Measurements from ENCODE around the gene GPR84.
A peak's percentile ranks its signal among the peaks of the same experiment; 100 is the strongest.

Gene GPR84

DNA sequence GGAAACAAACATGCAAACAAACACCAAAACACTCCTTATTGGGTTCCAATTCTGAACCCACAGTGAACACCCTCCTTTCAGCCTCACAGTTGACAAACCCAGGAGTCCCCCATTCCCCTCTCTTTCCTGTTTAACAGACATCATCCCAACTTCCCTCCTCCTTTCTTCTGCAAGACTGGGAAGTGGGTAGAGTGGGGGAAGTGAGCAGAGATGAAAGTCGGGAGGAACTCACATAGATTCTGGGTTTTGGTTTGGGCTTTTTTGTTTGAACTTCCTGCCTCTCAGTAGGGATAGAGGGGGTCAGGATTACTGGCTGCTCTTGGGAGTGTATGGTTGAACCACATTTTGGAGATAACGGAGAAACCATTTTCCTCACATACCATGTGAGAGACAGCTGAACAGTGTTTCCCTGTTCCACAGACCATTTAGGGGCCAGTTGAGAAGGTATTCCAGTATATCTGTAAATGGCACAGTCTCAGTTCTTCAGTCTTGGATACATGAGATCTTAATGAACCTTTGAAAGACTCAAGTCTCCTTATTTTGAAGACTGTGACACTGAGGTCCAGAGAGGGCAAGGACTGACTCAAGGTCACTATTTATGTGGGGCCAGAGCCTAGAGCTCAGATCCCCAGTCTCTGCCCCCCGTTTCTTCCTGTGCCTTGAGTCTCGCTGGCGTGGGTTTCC is 3.9 kb upstream of the GPR84 start:
- Histone ChIP-seq H3K36me3 (peaks cover 0 to 1% (median 0%) of the 10 kb centered on the region in 3 donors), H3K4me3 (peak overlapping the region in 1 of 2 donors; percentile 46), H3K4me1 (peaks cover 6 to 41% (median 30%) of the 10 kb centered on the region in 4 donors), H3K27me3 (no peaks in the 10 kb centered on the region), H3K27ac (peak overlapping the region in 1 of 2 donors; percentile 52), H3K9me3 (no peaks in the 10 kb centered on the region)
- intact Hi-C loops (cut with DNase I; ENCODE audit: low total_unique reads) = loop anchor here (10.0 kb wide), 2 partner anchors 143 to 393 kb away; partner anchors contain the start of genes HOTAIR and HOXC11
- DNase-seq = no peak
- TF ChIP-seq, protein P1, sequence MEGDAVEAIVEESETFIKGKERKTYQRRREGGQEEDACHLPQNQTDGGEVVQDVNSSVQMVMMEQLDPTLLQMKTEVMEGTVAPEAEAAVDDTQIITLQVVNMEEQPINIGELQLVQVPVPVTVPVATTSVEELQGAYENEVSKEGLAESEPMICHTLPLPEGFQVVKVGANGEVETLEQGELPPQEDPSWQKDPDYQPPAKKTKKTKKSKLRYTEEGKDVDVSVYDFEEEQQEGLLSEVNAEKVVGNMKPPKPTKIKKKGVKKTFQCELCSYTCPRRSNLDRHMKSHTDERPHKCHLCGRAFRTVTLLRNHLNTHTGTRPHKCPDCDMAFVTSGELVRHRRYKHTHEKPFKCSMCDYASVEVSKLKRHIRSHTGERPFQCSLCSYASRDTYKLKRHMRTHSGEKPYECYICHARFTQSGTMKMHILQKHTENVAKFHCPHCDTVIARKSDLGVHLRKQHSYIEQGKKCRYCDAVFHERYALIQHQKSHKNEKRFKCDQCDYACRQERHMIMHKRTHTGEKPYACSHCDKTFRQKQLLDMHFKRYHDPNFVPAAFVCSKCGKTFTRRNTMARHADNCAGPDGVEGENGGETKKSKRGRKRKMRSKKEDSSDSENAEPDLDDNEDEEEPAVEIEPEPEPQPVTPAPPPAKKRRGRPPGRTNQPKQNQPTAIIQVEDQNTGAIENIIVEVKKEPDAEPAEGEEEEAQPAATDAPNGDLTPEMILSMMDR (IDR thresholded peaks at IDR 0.05) = no peak

DNA sequence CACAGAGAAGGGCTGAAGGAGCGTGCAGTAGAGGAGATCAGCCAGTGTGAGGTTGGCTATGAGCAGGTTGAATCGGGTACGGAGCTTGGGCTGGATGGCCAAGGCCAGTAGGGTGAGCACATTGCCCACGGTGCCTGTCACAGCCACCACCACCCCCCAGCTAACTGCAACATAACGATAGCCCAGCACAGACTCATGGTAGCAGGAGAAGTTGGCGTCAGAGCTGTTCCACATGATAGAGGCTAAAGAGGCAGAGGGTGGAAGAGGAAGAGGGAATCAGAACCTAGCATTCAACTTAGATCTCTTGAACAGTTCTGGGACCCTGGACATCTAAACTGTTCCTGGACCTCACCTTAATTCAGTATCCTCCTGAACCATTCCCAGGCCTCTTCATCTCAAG is 668 bp downstream of the GPR84 start:
- no peaks in the 10 kb centered on the region for H3K9me3 ChIP-seq
- no peak overlapping the region for H3K27ac ChIP-seq
- intact Hi-C loops (cut with DNase I; ENCODE audit: low total_unique reads) = loop anchor here (2.0 to 10.0 kb wide), 3 partner anchors 67 to 389 kb away; partner anchors contain the start of genes HOTAIR and HOXC11
- H3K4me1 ChIP-seq = peaks cover 0 to 19% (median 9%) of the 10 kb centered on the region in 4 donors
- no peaks in the 10 kb centered on the region for H3K27me3 ChIP-seq
- no peak for DNase-seq
- H3K4me3 ChIP-seq = no peak overlapping the region
- H3K36me3 ChIP-seq = no peaks in the 10 kb centered on the region
- TF ChIP-seq, protein P1 (IDR thresholded peaks at IDR 0.05) = no peak

DNA sequence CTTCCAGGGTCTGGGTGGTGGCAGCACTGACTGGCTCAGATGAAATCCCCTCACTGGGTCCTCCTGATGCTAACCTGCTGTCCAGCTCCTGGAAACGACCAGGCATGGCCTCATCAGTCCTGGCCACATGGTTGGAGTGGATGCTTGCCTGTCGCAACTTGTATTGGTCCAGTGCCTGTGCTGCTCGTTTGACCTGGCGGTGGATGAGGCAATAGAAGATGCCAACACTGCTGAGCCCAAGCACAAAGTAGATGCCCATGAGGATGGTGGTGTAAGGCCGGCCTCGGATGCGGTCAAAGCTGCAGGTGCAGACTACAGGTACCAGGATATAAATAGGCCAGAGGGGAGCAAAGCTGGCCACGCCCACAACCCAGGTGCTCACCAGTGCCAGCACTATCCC is 1.2 kb downstream of the GPR84 start:
- Histone ChIP-seq H3K36me3 (no peaks in the 10 kb centered on the region), H3K4me1 (peaks cover 0 to 20% (median 8%) of the 10 kb centered on the region in 4 donors), H3K4me3 (no peak overlapping the region), H3K27ac (no peak overlapping the region), H3K9me3 (no peaks in the 10 kb centered on the region), H3K27me3 (no peaks in the 10 kb centered on the region)
- intact Hi-C loops (cut with DNase I; ENCODE audit: low total_unique reads) = loop anchor here (2.0 to 10.0 kb wide), 3 partner anchors 66 to 388 kb away; partner anchors contain the start of genes HOTAIR and HOXC11
- TF ChIP-seq, protein P1 (IDR thresholded peaks at IDR 0.05) = no peak
- no peak for DNase-seq

DNA sequence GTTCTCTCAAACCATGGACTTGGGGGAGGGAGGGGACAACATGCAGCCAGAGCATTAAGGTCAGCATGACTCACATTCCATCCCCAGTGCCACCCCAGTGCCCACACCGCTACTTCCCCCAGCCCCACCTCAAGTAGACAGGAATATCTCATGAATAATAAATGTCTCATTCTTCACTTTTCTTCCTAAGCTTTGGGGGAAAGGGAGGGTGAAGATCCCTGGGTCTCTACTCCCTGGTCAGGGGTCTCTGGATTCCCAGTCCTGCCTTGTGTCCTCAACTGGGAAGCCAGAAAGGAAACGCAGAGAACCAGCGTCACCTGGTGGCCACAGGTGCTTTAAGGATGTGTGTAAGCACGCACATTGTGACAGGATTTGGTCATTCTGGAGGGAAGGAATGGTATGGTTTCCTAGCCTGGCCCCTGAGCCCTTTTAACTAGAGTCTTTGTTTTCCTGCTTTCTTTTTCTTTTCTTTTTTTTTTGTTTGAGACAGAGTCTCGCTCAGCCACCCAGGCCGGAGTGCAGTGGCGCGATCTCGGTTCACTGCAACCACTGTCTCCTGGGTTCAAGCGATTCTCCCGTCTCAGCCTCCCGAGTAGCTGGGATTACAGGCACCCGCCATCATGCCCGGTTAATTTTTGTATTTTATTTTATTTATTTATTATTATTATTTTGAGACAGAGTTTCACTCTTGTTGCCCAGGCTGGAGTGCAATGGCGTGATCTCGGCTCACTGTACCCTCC is 3.4 kb downstream of the GPR84 start:
- H3K4me1 ChIP-seq = peaks cover 0 to 23% (median 10%) of the 10 kb centered on the region in 4 donors
- H3K4me3 ChIP-seq = no peak overlapping the region
- no peaks in the 10 kb centered on the region for H3K36me3 ChIP-seq
- TF ChIP-seq, protein P1 (IDR thresholded peaks at IDR 0.05) = peak; percentile 54 to 70
- no peaks in the 10 kb centered on the region for H3K27me3 ChIP-seq
- intact Hi-C loops (cut with DNase I; ENCODE audit: low total_unique reads) = loop anchor here (10.0 kb wide), 2 partner anchors 136 to 386 kb away; partner anchors contain the start of genes HOTAIR and HOXC11
- H3K9me3 ChIP-seq = no peaks in the 10 kb centered on the region
- H3K27ac ChIP-seq = peak overlapping the region; percentile 87 to 92
- DNase-seq = peak in 1 of 2 donors; percentile 81

DNA sequence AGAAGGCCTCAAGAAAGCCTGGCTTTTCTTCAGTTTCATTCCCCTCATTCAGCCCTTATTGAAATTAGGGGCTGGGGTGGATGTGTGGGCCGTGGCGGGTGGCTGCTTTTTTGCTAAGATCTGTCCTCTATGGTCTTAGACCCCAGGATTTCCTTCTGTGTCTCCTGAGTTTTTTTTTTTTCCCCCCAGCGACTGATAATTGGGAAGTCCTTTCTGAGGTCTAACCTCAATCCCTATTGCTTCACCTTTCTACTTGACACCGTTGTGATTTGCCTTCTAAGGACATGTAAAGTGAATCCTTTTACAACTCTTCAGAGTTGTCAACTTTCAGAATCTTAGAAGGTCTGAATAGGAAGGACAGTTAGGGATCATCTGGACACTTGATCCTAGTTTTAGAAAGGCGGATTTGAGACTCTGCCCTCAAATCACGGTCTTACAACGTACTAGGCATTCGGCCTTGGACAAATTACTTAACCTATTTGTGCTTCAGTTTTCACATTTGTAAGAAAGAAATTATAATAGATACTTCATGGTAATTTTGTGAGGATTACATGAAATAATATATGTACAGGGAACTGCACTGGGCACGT is 4.4 kb downstream of the GPR84 start:
- Histone ChIP-seq H3K27ac (peak overlapping the region; percentile 87 to 92), H3K4me1 (peaks cover 0 to 23% (median 10%) of the 10 kb centered on the region in 4 donors), H3K36me3 (no peaks in the 10 kb centered on the region), H3K9me3 (no peaks in the 10 kb centered on the region), H3K4me3 (peak overlapping the region; percentile 72 to 74), H3K27me3 (no peaks in the 10 kb centered on the region)
- no peak for DNase-seq
- TF ChIP-seq, protein P1 (IDR thresholded peaks at IDR 0.05) = no peak
- intact Hi-C loops (cut with DNase I; ENCODE audit: low total_unique reads) = loop anchor here (2.0 to 10.0 kb wide), 3 partner anchors 79 to 385 kb away; partner anchors contain the start of genes CBX5, HNRNPA1, HOTAIR and HOXC11
